GM19240 (cell line): ENCODE results near the gene DNAAF5.

Experiments used
- DNase-seq: peaks from one replicate; pipeline ENCODE4 v3.0.0; 2011; ENCODE audit warnings: low spot score; ENCODE audit not compliant: insufficient read length

The DNAAF5 gene

DNA sequence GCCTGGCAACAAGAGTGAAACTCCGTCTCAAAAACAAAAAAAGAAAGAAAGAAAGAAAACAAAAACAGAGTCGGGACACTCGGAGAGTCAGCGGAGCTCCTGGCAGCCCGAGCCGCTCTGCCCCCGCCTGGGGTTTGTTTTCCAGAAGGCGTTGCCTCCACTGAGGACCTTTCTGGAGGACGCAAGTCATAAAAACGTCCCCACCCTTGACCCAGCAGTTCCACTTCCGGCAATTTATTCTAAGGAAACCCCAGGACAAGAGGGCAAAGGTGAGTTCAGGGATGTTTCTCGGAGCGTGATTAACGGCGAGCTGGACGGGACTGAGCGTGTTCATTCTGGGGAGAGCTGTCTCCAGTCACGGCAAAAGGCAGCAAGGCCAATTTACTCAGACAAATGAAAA is 78.8 kb downstream of the DNAAF5 start:
- DNase-seq, result no peak

DNA sequence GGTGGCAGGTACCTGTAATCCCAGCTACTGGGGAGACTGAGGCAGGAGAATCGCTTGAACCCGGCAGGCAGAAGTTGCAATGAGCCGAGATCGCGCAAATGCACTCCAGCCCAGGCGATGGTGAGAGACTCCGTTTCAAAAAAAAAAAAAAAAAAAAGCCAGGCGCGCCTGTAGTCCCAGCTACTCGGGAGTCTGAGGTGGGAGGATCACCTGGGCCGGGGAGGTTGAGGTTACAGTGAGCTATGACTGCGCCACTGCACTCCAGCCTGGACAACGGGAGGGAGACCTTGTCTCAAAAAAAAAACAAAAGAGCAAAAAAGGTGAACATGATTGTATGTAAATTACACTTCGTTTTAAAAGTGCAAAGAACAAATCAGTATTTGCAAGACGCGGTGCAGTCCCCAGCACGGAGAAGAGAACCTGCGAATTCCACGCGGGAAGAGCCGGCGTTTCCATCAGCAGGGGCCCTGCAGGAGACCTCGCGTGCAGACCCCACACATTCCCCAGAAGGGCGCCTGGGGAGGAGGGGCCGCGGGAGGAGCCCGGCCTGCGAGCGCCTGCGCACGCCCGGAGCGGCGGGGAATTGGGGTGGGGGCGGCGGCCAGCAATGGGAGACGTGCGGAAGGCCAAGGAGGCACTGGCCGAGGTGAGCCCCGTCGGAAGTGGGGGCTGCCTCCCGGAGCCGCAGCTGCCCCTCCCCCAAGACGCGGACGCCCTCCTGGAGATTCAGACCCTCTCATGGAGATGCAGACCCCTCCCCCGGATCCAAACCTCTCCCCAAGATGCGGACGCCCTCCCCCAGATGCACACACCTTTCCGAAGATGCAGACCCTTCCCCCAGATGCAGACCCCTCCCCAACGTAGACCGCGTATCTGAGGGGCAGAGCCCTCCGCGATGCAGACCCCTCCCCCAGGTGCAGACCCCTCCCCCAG is 89.1 kb downstream of the DNAAF5 start:
- DNase-seq, result no peak

DNA sequence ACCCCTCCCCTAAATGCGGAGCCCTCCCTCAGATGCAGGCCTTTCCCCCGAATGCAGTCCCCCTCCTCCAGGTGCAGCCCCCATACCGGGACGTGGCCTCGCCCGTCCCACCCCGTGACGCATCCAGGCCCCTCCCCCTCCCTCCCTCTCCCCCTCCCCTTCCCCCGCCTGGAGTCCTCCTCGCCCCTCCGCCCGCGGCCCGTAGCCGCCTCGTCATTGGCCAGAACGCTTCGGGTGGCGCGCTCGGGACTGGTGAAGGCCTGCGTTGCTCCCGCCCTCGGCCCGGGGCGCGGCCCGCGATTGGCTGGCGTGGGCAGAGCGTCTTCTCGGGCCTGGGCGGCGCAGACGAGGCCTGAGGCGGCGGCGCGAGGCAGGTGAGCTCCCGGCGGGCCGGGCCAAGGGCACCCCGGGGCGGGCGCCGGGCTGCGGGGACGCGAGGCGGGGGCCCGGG is 89.8 kb downstream of the DNAAF5 start:
- peak; percentile 97 for DNase-seq

DNA sequence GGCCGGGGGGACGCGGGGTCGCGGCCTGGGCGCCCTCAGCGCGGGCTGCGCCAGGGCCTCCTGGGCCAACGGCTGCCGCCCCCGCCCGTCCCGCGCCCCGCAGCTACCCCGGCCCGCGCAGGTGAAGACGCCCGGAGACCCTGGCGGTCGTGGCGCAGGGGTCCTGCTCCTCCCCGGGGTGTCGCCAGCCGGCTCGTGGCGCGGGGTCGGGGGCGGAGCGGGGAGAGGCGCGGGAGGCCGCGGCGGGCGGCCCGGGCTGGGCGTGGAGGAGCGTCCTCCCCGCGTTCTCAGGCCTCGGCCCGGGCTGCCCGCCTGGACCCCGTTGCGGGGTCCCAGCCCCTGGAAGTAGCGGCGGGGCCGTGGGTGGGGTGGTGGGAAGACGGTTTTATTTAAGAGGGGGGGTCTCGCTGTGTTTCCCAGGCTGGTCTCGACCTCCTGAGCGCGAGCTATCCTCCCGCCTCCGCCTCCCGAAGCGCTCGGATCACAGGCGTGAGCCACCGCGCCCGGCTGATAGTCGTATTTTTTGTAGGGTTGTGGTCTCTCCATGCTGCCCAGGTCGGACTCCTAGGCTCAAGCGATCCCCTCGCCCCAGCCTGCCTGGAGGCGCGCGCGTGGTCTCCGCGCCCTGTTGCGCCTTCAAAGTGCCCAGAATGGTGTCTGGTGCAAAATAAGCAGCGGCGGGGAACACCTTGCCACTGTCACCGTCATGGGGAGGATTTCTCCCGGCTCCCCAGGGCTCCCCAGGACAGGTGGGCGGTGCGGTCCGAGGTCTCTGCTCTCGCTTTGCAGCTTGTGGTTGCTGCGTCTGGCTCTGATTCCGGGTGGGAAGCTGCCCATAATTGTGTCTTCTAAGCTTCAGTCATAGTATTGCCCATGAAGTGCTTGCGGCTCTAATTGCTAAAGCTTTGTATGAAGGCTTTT is 90.5 kb downstream of the DNAAF5 start:
- DNase-seq, result no peak

DNA sequence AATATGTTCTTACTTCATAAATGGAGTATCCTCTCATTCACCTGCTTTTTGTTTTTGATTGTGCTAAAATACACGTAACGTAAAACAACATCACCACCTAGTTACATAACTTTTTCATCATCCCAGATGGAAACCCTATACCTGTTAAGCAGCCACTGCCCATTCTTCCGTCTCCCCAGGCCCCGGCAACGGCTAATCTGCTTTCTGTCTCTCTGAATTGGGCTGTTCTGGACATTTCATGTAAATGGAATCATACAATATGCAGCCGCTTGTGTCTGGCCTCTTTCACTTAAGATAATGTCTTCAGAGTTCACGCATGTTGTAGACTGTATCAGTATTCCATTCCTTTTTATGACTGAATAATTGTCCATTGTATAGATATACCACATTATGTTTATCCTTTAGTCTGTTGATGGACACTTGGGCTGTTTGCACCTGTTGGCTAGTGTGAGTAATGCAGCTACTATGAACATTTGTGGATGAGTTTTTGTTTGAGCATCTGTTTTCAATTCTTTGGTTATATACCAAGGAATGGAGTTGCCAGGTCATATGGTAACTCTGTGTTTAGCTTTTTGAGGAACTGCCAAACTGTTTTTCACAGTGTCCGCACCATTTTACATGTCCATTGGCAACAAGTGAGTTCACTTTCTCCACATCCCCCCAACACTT is 91.7 kb downstream of the DNAAF5 start:
- no peak for DNase-seq

DNA sequence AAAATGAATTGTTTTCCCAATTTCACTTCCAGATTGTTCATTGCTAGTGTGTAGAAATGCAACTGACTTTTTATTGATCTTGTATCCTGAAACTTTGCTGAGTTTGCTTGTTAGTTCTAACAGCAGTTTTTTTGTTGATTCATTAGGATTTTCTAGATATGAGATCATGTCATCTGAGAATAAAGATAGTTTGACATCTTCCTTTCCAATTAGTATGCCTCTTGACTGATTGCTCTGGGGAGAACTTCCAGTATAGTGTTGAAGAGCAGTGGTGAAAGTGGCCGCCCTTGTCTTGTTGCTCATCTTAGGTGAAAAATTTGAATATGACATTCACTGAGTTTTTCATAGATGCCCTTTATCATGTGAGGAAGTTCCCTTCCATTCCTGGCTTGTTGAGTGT is 93.8 kb downstream of the DNAAF5 start:
- DNase-seq, result no peak

DNA sequence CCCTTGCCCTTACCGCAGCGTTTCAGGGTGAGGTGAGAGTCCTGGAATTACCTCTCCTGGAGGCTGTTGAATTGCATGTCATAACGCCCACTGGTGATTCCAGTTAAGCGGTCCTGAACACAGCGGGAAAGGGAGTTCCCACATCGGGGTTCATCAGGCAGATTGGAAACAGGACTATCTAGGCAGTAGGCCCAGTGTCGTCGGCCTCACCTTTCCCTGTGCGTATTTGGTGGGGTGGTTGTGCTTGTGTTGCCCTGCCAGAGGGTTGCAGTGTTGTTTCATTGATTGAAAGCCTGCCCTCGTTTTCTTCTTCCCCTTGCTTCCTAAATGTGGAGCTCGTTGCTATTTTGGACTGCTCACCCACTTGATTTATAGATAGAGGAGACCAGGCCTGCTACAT is 95.2 kb downstream of the DNAAF5 start:
- no peak for DNase-seq

DNA sequence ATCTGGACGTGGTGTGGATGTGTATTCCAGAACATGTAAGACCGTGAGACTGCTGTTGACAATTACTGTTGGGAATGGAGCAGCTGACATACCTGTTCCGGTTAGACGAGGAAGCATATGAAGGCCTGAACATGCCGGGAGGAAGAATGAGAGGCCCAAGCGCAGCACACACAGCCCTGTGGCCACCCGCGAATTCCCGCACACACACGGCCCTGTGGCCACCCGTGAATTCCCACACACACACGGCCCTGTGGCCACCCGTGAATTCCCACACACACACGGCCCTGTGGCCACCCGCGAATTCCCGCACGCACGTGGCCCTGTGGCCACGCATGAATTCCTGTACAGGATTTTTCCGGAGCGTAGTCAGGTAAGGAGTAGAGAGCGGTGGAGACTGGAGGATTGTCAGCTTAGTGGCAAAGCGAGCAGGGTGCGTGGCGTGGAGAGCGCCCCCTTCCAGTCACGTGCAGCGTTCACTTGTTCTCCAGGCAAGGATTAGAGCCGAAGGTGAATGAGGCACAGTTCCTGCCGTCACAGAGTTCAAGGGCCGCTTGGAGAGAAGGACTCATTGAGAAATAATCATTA is 96.3 kb downstream of the DNAAF5 start:
- no peak for DNase-seq

DNA sequence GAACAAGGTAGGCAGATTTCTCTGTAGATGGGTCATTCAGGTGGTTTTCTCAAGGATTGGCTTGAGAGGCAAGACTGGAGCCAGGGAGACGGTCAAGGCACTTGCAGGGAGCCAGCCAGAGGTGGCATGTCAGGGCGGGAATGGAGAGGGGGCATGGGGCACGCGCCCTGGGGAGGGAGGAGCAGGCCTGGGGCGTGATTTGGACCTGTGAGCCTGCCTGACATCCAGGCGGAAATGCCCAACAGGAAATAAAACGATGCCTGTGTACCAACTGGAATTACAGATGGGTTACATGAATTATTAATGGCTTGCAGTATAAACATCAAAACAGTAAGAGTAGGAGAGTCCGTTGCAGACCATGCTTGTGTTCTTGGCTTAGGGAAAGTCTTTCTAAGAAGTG is 97.2 kb downstream of the DNAAF5 start:
- DNase-seq, result no peak

DNA sequence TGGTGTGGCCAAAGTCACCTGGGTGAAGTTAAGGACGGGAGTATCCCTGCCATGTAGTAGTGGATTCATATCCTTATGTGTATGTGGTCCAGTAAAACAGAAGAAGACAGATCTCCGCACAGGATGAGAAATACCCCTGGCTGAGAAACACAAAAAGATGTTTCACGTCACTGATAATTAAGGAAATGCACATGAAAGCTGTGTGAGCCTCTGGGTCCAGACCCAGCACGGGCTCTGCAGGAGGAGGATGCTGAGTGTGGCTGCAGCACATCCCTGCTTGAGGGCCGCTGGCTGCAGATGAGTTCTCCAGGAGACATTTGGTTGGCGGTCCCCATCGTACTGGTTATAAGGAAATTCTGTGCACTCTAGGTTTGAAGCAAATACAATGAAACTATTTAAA is 97.6 kb downstream of the DNAAF5 start:
- DNase-seq, result no peak

DNA sequence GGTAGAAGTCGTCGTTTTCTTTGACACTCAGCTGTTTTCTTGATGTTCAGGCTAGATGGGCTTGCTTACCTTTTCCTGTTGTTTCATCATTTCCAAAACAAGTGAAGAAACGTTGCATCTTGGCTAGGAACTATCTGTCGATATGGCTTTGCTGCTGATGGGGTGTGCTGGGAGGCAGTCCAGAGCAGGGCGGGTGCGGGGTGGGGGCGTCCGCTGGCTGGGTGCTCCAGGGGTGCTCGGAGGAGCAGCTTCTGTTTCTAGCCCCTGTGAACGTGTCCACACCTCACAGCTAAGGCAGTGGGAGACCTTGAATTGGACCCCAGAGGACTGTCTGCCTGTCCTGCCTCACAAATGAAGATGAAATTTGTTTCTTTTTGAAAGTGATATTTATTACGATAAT is 98.2 kb downstream of the DNAAF5 start:
- no peak for DNase-seq

DNA sequence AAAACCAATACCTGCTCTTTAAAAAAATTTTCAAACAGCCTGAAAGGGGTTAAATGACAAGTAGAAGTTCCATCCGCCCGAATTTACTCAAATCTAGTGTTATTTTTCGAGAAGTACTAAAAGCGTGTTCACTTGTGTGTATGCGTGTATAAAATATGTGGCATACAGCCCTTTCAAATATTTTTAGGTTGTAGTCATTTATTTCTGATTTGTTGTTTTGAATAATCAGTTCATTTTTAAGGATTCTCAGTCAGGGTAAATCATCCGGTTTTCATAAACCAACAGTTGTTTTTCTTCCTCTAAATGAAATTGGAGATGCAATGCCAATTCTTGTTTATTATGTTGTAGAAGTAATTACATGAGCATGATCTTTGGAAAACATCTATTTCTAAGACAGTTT is 98.9 kb downstream of the DNAAF5 start:
- DNase-seq, result no peak

DNA sequence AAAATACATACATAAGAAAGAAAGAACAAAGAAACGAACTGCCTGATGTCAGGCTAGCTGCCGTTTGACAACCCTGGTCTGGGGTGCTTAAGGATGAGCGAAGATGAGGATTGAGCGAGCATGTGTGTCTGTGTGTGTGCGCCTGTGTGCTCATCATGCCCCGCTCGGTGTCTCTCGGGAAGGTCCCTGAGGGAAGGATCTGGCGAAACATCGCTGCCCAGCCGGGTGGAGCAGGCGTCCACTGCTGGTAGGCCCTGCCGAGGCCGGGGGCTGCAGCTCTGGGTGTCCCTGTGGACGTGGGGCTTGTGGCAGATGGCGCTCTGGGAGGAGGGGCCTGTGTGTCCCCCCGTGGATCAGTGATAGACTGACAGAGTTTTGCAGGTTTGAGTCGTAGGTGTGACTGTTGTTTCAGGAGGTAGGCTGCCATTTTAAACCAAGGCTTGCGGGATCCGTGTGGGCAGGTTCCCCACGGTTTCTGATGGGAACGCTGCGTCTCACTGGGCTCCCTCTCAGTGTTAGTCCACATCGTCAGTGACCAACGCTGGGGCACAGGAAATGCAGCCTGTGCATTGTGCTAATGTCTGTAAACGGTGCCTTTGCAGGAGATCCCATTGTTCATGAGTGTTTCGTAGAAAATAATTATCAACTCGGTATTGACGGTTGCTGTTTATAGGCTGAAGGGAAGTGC is 99.9 kb downstream of the DNAAF5 start:
- DNase-seq, result no peak

DNA sequence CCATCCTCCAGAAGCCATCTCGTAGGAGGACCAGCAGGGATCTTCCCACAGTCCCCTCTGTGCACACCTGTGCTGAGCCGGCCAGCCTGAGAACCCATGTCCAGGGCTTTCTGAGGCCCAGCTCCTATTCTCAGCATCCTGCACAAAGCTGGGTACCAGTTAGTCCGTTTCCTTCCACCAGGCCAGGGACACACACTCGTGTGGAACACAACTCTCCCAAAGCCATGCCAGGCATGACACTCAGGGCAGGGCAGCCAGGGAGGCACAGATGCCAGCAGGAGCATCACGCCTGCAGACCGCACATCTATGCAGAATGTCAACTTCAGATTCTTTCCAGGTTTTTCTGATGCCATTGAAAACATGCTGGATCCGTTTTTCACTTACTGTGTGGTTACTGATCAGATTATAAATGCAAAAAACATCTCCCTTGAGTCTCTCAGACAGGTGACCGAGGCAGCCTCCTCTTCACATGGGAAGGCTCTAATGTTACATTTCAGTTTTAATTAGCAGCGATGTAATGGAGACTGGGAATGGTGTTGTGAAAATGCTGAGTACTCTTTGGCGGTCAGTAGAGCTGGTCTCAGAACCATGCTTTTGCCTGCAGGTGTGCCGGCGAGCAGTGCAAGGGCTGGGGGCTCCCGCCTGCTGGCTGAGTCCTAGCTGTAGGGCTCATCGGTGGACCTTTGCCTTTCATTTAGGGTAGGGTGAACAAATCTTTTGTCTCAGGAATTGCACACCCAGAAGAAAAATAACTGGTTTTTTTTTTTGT is 102.5 kb downstream of the DNAAF5 start:
- no peak for DNase-seq

DNA sequence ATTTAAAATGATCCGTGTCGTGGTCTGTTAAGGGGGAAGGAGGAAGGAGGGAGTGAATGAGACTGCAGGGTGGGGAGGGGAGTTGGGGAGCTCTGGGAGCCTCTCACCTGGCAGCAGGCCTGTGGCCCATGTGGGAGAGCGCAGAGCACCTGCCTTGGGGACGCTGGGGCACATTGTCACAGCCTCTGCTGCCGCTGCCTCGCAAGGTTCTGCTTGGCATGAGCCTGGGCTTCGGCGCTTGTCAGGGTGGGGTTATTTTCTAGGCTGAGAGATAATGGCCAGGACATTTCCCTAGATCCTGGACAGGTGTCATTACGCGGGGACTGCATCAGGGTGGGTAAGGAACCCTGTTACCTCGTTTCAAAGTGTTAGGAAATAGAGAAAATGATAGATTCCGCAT is 103.6 kb downstream of the DNAAF5 start:
- DNase-seq, result no peak

DNA sequence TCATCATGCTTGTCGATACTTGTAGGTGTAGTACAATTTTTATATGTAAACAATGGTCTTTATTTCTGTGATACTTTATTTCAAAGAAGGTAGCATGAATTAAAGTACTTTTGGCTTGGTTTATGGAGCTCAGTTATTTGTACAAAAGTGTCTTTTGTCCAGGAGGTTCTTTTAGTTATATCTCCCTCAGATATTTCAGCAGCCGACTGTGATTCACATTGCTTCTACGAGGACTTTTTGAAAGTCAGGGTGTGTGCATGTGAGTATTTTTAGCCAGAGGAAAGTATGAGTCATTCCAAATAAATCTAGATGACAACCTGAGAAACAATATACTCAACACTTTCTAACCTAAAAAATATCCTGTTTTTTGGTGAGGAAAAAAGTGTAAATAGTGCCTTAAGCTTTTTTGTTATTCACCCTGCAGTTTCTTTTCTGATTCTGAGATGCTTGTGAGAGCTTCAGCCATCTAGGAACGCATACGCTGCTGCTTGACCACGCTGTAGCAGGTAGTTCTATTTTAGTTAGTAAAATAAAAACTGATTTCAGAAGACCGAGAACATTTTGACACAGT is 105.2 kb downstream of the DNAAF5 start:
- peak; percentile 59 for DNase-seq

DNA sequence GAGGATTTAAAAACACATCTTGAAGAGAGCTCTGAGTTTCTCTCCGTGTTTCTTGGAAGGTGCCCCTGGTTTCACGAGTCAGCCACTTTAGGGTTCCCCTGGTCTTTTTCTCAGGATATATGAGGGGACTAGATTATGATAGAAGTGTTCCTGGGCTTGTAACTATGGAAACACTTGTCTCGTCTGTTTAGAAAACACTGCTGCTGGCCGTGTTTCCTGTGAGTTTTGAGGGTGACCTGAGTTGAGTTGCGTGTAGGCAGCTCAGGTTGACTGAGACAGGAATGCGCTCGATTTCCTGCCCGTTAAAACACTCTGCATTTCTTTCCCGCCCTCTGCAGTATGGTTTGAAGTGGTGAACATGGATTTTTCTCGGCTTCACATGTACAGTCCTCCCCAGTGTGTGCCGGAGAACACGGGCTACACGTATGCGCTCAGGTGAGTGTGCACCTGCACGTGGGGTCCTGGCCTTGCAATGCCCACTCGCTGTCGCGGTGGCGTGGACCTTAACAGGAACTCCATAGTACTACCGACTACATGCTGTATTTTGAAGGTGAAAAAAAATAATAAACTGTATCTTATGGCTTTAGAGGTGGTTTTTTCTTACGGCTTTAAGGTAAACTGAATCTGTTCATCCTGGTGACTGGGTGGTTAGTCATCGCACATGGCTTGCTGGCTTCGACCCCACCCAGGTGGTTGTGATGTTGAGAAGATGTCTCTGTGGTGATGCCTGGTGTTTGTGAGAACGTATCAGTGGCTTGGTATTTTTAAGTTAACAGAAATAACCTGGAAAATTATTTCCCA is 105.9 kb downstream of the DNAAF5 start, which contains the start of gene SUN1:
Gene SUN1 (plus strand): TSS at position 310 of the 801 bp plus-strand sequence. CDS start 49 bp downstream, at position 359.
- peak; percentile 43 for DNase-seq

DNA sequence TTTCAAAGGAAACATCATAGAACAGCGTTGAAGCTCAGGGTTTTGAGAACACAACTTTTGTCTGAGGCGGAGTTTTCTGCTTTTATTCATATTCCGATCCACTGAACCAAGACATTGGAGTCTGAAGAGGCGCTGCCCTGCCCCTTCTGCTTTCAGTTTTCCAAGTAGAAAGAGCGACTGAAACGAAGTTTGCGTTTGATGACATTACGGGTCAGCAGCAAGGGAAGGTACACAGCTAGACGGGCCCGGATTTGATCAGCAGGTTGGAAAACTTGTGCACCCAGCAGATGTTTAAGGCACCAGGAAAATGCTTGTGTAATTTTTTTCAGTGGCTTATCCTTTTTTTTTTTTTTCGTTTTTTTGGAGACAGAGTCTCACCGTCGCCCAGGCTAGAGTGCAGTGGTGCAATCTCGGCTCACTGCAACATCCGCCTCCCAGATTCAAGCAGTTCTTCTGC is 106.5 kb downstream of the DNAAF5 start:
- no peak for DNase-seq
